HG03439 (cell line): ENCODE data around the gene NFATC3.
A peak's percentile ranks its signal among the peaks of the same experiment; 100 is the strongest.

Experiments
- ATAC-seq: cut with Tn5 transposase; IDR thresholded peaks from one replicate; pipeline ENCODE4 v1.9.1; 2021; ENCODE audit warnings: mild to moderate bottlenecking, moderate library complexity; ENCODE audit not compliant: unreplicated experiment

Gene NFATC3

DNA sequence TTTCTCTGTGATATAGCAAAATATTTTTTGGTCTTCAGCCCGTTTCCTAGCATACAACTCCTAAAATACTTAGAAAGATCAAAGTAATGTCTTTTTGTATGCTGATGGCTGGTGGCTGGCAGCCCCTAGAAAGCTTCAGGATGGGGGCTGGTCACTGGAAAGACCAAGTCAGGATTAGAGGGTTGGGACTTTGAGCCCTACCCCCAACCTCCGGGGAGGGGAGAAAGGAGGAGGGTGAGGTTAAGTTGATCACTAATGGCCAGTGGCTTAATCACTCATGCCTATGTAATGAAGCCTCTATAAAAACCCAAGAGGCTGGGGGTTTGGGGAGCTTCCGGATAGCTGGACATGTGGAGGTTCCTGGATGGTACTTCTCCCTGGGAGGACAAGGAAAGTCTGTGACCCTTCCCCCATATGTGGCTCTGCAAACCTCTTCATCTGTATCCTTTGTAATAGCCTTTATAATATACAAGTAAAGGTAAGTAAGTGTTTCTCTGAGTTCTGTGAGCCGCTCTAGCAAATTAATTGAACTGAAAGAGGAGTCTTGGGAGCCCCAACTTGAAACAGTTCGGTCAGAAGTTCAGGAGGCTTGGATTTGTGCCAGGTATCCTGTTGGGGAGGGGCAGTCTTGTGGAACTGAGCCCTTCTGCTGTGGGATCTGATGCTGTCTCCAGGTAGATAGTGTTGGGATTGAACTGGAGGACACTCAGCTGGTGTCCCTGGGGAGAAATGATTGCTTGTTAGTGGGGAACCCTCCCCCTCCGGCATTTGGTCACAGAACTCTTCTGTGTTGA lies 182.6 kb downstream of the NFATC3 start:
- ATAC-seq, result no peak

DNA sequence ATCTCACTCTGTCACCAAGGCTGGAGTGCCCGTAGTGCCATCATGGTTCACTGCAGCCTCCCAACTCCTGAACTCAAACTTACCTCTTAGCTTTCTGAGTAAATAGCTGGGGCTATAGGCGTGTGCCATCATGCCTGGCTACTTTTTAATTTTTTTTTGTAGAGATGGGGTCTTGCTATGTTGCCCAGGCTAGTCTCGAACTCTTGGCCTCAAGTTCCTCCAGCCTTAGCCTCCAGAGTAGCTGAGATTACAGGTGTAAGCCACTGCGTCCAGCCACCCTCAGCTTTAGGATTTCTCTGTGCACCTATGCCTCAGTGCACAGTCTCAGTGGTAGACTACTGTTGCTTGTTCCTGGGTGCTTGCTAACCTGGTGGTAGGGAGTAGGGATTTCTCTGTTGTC lies 184.6 kb downstream of the NFATC3 start:
- no peak for ATAC-seq

DNA sequence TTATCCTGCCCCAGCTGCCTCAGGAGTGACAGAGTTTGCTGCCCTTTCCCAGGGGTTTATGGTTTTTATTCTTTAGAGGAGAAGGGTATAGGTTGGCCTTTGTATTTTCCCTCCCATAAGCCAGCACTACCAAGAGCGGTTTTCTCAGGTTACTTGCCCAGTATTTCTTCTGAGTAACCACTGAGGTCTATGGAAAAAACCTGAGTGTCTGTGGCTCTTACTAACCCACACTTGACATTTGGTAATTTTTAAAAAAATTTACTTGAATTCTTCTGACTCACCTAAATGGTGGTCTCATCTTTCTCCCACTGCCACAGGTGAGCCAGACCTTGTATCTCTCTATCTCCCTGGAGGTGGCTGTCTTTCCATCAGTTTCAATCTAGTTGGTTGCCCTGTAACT lies 185.2 kb downstream of the NFATC3 start:
- no peak for ATAC-seq

DNA sequence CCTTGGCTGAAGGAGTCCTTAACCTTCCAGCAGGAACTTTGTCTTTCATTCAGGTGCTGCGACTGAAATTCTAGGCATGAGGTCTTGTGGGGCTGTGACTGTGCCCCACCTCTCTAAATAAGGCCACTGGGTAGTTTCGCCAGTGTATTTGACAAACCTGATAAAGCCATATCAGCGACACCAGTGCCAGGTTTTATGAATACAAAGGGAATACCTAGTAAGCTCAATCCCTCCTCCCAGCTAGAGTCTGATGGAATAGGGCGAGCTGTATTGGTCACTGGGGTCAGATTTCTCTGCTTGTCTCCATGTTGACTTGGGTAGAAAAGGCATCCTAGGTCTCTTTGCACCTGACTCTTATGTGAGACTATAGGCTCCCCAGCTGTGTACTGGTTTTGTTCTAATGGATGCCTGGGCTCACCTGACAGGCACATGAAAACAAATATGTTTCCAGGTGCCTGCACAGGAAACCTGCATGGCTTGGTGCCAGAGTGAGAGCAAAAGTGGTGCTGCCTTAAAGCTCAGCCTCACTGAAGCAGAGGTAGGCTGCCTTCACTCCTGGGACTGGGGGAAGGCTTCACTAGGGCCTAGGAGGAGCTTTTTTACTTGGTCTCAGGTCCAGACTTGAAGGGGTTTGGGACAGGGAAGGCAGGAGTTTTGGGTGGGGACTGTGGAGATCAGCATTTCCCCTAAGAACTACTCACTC lies 187.5 kb downstream of the NFATC3 start:
- ATAC-seq, result no peak

DNA sequence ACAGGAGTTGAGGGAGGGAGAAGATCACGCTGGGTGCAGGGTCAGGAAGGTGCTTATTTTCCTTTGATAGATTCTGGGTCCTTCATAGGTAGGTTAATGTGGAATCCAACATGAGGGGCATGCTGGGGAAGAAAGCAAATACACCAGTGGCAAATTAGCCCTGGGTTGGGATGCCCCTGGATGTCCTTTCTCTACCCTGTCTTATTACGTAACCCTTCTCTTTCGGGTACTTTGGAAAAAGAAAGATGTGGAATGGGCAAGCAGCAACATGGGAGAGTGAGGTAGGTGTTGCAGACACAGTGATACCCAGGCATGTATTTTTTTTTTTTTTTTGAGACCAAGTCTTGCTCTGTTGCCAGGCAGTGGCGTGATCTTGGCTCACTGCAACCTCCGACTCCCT lies 188.3 kb downstream of the NFATC3 start:
- no peak for ATAC-seq

DNA sequence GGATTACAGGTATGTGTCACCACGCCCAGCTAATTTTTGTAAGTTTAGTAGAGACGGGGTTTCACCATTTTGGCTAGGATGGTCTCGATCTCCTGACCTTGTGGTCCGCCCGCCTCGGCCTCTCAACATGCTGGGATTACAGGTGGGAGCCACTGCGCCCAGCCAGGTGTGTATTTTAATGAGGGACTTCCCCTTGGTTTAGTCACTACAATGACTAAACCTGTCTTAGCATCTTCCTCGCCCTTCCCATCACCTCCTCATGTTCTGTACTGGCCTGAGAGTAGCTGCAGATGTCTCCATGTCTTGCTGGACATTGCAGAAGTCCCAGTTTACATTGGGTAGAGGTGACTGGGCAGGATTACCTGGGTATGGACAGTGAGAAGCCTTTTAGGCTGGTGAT lies 188.7 kb downstream of the NFATC3 start:
- ATAC-seq, result no peak

DNA sequence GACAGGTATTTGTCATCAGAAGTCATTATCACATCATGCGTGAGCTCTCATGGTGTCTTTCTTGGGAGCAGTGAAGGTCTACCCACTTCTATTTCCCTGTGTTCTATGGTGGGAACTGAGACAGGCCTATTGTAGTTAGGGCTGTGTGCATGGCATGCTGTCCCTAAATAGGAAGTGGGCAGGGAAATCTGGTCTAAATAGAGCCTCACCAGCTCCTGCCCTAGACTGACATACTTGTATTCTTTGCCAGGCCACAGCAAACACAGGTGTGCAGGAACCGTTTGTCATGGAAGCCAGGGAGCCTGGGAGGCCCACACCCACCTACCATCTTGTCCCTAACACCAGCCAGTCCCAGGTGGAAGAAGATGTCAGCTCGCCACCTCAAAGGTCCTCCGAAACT lies 189.3 kb downstream of the NFATC3 start:
- no peak for ATAC-seq

DNA sequence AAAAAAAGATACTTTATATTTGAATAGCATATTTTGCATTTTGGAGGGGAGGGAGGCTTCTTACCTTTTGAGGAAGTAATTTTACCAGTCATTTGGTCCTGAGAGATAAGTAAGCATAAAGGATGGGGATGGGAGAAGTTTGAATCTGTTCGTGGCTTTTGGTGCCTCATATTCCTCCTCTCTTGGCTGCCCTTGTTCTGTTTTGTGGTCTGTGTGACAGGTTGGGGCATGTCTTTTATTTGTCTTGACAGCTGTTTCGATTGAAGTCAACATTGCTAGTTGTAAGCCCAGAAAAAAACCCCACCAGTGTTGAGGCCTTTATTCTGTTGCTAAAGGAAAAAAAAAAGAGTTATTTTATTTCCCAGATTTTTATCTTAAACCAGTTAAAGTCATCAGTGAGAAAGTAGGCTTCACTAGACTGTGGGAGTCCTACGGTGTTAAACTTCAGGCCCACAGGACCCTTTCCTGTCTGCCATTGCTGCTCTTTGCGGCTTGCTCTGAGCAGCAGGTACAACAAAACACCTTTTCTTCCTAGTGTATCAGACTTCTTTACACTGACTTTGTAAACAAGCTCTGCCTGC lies 190.5 kb downstream of the NFATC3 start:
- peak; percentile 69 for ATAC-seq

DNA sequence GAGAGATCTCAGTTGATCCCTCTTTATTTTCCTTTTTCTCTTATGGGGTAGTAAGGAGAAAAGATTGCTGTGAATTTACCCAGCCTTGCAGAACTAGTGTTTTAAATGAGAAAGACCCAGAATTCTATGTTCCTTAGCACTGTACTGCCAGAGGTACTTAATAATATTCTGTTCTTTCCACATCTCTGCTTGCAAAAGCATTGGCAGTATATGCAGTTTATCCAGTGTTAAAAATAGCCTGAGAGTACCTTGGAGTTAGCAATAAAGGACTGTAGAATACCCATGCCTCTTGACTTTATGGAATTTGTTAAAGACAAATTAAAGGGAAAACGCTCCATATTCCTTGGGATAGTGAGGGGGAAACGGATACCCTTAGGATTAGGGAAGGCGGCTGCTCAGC lies 191.1 kb downstream of the NFATC3 start:
- no peak for ATAC-seq
